Dermis blood vessel endothelial cell (primary cell): ENCODE measurements around the gene ATP1A1. TPM values are rescaled to one million over a fixed set of nuclear protein-coding genes. Genes with fewer than 3 reads are reported as not detected.

ENCODE experiments used
- DNase-seq: peaks from one replicate; pipeline ENCODE4 v3.0.0; 2010
- total RNA-seq: library from RNA; depleted of rRNA; stranded (reverse); fragments of >200 nt; gene quantifications from 2 replicates; pipeline ENCODE4 v1.2.3, GENCODE V29; 2014

The ATP1A1 gene
- total RNA-seq, 1 donor from 2014 or later: 208 TPM

DNA sequence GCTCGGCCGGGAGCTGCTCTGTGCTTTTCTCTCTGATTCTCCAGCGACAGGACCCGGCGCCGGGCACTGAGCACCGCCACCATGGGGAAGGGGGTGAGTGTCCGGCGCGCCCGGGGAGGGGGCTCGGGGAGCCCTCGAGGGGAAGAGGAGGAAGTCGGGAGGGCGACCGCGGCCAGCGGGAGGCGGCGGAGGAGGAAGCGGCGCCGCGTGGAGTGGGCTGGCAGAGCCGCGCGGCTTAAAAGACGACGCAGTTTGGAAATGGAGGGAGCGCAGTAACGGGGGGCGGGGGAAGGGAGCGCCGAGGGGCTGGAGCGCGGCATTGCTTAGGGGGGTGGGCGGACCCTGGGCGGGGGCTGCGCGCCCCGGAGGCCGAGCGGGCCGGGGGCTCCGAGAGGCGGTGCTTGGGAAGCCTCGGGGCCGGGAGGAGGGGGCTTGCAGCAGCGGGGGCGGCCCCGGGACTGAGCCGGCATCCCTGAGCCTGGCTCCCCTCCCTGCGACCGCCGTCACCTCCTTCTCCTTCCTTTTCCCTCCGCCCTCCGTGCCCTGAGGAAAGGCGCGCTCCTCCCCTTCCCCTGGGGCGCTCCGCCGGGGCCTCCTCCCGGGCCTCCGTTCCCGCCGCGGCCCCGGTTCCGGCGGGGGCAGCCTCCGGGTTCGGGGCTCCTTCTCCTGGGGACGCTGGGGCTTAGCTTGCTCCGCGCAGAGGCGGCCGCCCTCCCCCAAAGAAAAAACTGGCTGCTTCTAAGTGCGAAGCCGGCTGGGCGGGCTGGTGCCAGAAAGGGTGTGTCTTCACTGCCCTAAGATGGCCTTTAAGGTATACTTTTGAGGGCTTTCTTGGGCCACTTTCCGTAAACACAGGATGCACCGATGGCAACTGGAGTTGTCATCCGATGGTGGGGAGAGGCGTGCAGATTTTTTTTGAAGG lies 648 bp downstream of the ATP1A1 start:
- DNase-seq: peak; percentile 66

DNA sequence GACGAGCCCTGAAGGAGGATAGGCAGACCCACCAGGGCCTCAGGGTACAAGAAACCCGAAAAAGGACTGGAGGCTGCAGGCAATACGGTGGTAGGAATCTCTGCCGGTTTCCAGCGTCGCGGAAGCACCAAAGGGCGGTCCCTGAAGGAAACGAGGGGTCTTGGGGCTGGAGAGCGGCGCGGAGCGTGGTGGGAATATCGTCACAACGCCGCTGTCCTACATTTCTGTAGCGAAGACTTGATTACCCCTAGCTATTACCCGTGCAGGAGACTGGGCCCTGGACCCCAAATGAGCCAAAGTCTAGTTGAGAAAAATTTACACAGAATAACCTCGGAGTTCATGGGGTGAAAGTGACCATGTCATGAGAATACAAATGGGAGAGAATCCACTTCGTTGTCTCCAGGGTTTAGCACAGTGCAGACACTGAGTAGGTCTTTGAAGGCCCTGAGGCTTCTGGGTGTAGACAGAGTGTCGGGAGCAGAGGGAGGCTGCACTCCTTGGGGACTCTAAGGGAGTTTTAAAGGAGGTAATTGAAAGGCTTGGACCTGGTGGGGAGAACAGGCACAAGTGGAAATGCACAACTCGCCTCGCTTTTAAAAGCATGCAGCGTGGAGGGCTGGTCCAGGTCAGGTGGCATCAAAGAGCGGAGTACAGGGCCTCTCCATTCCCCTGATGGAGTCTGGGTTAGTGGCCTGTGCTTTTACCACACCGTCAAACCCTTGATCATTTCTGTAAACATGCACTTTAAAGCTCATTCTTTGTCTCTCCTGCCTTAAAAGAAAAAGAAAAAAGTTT lies 1.5 kb downstream of the ATP1A1 start:
- DNase-seq: peak; percentile 40

DNA sequence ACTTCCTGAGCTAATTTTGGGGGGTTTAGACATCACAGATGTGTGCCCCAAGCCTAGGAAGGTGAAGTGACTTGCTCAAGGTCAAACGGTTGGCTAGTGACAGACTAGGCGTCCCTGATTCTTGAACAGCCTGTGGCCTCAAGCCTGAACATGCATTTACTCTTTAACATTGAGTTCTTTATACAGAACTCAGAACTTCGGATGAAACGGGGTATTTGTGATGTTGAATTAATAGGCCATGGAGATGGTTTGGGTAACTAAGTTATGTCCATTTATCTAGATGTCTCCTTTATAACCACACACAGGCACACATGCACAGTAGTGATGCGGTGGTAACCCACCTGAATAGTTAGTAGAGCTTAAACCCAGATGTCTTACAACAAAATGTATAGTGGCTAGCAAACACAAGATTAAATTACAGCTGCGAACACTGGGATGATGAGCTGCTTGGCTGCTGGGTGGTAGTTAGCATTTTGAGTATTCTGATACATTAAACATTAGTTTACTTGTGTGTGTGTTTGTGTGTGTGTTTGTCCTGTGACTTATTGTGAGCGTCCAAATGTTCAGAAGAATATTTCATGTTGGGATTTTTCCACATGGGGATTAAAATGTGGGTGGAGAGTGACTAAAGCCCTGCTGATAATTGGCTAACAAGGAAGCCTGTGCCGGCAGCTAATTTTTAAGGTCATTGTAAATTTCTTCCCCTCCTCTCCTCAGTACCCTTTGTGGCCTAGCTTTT lies 2.3 kb downstream of the ATP1A1 start:
- DNase-seq: peak; percentile 42

DNA sequence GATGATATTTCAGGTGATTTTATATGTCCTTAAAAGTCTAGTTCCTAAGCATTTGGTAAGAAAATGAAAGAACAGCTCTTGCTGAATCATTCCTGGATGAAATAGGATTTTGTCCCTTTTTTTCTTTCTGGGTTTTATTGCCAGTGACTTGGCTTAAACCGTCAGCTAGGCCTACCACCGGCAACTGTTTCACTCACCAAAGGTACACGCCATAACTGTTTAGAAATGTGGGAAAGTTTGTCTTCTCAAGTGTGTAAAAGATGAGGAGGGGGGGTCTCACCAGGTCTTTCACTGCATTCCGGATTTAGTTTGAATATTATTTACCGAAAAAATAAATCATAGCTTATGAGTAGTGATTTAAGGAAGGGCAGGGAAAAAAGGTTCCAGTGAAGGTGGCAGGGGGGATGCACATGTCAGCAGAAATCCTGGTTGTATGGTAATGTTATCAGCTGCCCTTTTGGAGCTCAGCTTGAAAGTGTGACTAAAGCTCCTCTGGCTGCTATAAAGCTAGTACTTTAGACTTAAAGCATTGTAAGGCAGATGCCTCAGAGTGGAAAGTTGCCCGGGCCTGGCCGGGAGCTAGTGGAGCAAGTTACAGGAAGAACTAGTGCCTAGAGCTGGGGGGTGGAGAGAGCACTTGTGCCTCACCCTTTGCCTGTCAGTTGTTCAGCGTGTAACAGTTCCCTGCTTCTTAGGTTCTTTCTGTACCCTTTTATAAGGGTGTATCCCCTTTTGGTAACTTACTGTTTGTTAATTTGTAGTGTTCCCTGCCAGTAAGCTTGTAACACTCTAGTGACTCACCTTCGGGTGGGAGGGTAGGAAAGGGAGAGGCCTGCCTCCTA lies 3.1 kb downstream of the ATP1A1 start:
- DNase-seq: peak; percentile 78

DNA sequence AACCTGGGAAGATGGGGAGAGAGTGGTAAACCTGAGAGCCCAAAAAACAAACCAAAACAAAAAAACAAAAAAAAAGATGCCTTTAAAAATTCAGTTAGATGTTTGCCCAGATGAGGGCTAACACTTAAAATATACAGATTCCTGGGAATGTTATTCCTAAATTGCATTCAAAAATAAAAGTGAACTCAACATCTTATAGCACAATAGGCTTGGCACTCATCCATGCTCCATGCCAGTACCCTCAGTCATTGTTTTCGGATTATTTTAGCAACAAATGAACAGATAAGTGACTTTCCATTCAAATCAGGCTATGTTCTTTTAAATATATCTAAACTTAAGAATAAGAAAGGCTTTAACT lies 3.7 kb downstream of the ATP1A1 start:
- peak; percentile 82 for DNase-seq

GRCh38 chr1:116377541-116378529 lies 4.8 kb downstream of the ATP1A1 start:
- DNase-seq: peak; percentile 95

DNA sequence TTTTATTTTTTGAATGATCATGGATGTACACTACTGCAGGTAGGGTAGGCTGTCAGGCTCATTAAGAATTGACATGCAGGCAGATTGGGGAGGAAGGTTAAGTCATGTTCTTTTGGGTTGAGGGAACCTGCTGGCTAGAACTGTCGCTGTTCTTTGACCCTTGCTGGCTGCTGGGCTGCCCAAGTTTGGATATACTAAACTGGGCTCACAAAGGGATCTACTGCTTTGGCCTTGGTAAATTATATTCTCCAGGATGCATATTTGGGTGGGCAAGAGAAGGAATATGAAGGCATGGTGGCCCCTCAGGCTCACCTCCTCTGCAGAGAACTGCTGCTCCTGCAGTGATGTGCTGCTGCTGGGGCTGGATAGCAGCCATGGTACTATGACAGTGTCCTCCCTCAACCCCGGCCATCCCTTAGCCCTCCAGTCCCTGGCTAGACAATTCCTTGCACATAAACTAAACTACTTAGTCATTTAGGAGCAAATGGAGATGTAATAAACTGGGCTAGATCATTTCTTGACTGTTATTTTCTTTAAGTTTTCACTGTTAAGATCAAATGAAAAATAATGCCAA lies 6.1 kb downstream of the ATP1A1 start:
- peak; percentile 31 for DNase-seq

DNA sequence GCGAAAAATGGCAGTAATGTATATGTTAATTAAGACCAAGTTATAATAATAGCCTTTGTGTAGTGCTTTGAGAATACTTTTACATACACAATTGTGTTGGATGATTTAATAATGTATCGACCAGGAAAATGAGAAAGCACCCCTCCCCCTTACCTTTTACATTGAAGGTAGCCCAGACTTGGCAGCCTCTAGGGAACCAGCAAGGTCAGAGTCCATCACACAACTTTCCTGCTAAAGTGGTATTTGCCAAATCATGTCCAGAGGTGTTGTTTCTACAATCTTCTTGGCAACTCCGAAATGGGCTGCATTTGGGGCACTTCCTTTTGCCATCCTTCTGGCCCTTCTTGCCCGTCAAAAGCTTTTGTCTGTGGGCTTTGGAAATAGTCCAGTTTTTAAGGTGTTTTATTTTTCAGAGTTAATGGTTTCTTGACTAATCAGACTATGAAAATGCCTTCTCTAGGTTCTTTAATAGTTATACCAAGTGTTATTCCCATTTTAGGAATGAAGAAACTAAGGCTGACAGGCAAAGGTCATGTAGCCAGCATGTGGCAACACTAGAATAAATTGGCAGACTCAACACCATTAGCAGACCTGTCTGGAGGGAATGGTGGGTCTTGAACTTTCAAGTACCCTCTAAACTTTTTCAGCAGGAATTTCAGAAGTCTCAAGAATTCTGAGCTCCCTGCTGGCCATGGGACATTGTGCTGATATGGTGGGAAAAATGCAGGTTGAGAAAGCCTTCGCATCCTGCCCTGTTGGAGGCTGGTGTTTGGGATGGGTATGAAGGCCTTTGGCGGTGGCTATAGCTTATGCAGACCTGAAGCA lies 6.8 kb downstream of the ATP1A1 start:
- DNase-seq: peak; percentile 44

GRCh38 chr1:116380499-116381242 lies 7.6 kb downstream of the ATP1A1 start:
- DNase-seq: peak; percentile 93

- no peak for DNase-seq
These were observed 9.3 kb downstream of the ATP1A1 start for GRCh38 chr1:116382321-116382720.

GRCh38 chr1:116382857-116383483 lies 9.9 kb downstream of the ATP1A1 start:
- DNase-seq: no peak

DNA sequence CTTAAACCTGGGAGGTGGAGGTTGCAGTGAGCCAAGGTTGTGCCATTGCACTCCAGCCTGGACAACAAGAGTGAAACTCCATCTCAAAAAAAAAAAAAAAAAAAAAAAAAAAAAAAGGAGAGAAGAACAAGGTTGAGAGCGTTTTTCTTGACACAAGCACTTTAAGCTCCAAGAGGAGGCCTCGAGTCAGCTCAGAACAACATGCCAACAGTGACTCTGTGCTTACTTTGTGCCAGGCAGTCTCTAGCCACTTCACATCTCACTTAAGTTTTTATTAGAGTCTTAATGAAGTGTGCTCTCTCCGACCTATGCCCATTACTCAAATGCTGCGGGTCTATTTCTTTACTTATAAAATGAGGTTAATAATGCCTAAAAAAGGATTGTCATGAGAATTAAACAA lies 13.0 kb downstream of the ATP1A1 start:
- DNase-seq: no peak

- DNase-seq: no peak
These were observed 14.5 kb downstream of the ATP1A1 start for GRCh38 chr1:116387551-116387950.

GRCh38 chr1:116388122-116388521 lies 15.1 kb downstream of the ATP1A1 start:
- DNase-seq: no peak

- DNase-seq: no peak
These were observed 16.0 kb downstream of the ATP1A1 start for GRCh38 chr1:116389013-116389412.

DNA sequence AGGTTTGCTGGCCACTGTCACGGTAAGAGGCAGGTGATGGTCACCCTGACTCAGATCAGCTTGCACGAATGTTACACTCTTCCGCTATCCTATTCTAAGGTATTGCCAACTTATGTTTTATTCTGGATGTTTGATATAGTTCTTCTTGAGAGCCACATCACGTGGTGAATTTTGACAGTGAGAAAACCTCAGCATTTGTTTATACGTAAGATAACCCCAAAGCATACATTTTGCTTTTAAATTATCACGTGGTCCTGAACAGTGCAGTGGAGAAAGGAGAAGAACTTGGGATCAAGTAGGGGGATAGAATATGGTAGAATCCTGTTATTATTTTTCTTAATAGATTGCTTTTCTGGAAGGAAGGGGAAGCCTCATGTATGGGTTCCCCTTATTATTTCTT lies 16.6 kb downstream of the ATP1A1 start:
- no peak for DNase-seq

DNA sequence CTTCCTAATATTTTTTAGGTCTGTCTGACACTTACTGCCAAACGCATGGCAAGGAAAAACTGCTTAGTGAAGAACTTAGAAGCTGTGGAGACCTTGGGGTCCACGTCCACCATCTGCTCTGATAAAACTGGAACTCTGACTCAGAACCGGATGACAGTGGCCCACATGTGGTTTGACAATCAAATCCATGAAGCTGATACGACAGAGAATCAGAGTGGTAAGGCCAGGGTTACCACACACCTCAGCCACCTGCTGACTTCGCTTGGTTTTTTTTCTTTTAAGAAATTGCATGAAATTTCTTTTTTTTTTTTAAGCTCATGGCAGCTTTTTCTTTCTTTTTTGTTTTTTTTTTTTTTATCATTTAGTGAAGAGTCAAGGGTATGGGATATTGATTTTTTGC lies 17.2 kb downstream of the ATP1A1 start:
- DNase-seq: no peak

DNA sequence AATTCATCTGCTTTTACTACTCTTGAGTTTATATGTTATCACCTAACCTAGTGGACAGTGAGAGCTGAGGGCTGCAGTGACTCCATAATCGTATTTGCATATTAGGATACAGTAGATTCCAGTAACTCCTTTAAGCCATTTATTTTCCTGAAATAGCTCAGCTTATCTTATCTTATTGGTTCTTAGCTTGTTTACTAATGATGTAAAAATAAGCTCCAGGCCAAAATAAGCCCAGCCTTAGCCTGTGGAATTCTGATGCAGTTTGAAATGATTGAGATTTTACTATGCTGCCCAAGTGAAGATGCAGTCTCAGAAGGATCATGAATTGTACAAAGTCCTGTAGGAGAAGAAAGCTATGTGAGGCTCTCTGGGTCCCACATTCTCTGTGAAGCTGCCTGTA lies 18.1 kb downstream of the ATP1A1 start:
- no peak for DNase-seq
